ENCODE measurements around the gene NOCT.

Gene NOCT

GRCh38 chr4:138979742-138980141 is 35.8 kb upstream of the NOCT start:
- ChIA-PET POLR2A (no interaction called here), CTCF (no interaction called here)
- no peak overlapping the region for H3K4me3 ChIP-seq (ENCODE audit: low read depth, low read length)
- H3K27ac ChIP-seq (ENCODE audit: extremely low read depth, low read depth, low read length) = no peak overlapping the region
- no peaks in the 10 kb centered on the region for H3K4me1 ChIP-seq (ENCODE audit: control insufficient read depth, insufficient read depth, low read length)
- H3K36me3 ChIP-seq (ENCODE audit: control insufficient read depth in 2 of 2, insufficient read depth in 1 of 2, low read length in 2 of 2) = no peaks in the 10 kb centered on the region
- TF ChIP-seq ZNF529 (tag by site-specific recombination; IDR thresholded peaks at IDR 0.05; ENCODE audit: insufficient replicate concordance) (no peak), ZNF324 (tag by site-specific recombination; IDR thresholded peaks at IDR 0.05) (no peak), HIC1 (tag by site-specific recombination; IDR thresholded peaks at IDR 0.05) (no peak), KLF10 (tag by site-specific recombination; IDR thresholded peaks at IDR 0.05) (no peak), ZNF146 (tag by site-specific recombination; IDR thresholded peaks at IDR 0.05) (no peak), ZNF610 (tag by site-specific recombination; IDR thresholded peaks at IDR 0.05; ENCODE audit: borderline replicate concordance) (no peak)
- no peaks in the 10 kb centered on the region for H3K9me3 ChIP-seq (ENCODE audit: control insufficient read depth, insufficient read depth, low read depth, low read length)

GRCh38 chr4:138981930-138982390 is 33.6 kb upstream of the NOCT start:
- Histone ChIP-seq H3K36me3 (ENCODE audit: control insufficient read depth in 2 of 2, insufficient read depth in 1 of 2, low read length in 2 of 2) (no peaks in the 10 kb centered on the region), H3K4me1 (ENCODE audit: control insufficient read depth, insufficient read depth, low read length) (no peaks in the 10 kb centered on the region), H3K27ac (ENCODE audit: extremely low read depth, low read depth, low read length) (no peak overlapping the region), H3K4me3 (ENCODE audit: low read depth, low read length) (no peak overlapping the region), H3K9me3 (ENCODE audit: control insufficient read depth, insufficient read depth, low read depth, low read length) (no peaks in the 10 kb centered on the region)
- no peak for TF ChIP-seq ZNF214 (tag by site-specific recombination; IDR thresholded peaks at IDR 0.05; ENCODE audit: borderline replicate concordance)
- TF ChIP-seq ZNF776 (tag by site-specific recombination; IDR thresholded peaks at IDR 0.05; ENCODE audit: borderline replicate concordance) = no peak
- TF ChIP-seq ZNF404 (tag by site-specific recombination; IDR thresholded peaks at IDR 0.05) = no peak
- no peak for TF ChIP-seq PRDM1 (tag by site-specific recombination; IDR thresholded peaks at IDR 0.05)
- ChIA-PET POLR2A (no interaction called here), CTCF (no interaction called here)

GRCh38 chr4:138982754-138983153 is 32.8 kb upstream of the NOCT start:
- POLR2A ChIA-PET = no interaction called here
- no peaks in the 10 kb centered on the region for H3K36me3 ChIP-seq (ENCODE audit: control insufficient read depth in 2 of 2, insufficient read depth in 1 of 2, low read length in 2 of 2)
- CTCF ChIA-PET = no interaction called here
- H3K4me1 ChIP-seq (ENCODE audit: control insufficient read depth, insufficient read depth, low read length) = no peaks in the 10 kb centered on the region
- H3K4me3 ChIP-seq (ENCODE audit: low read depth, low read length) = no peak overlapping the region
- no peaks in the 10 kb centered on the region for H3K9me3 ChIP-seq (ENCODE audit: control insufficient read depth, insufficient read depth, low read depth, low read length)
- H3K27ac ChIP-seq (ENCODE audit: extremely low read depth, low read depth, low read length) = no peak overlapping the region
- no peak for TF ChIP-seq ZNF362 (tag by site-specific recombination; IDR thresholded peaks at IDR 0.05)
- no peak for TF ChIP-seq ZNF398 (tag by site-specific recombination; IDR thresholded peaks at IDR 0.05)
- no peak for TF ChIP-seq CTCF (tag by site-specific recombination; IDR thresholded peaks at IDR 0.05)
- TF ChIP-seq PRDM10 (tag by site-specific recombination; IDR thresholded peaks at IDR 0.05) = no peak
- no peak for TF ChIP-seq ZNF335 (tag by site-specific recombination; conservative IDR thresholded peaks at IDR 0.05)
- no peak for TF ChIP-seq ZNF596 (tag by site-specific recombination; IDR thresholded peaks at IDR 0.05)
- no peak for TF ChIP-seq AEBP2 (tag by site-specific recombination; IDR thresholded peaks at IDR 0.05; ENCODE audit: borderline replicate concordance)
- TF ChIP-seq ZNF488 (tag by site-specific recombination; IDR thresholded peaks at IDR 0.05) = no peak
